ENCODE data around the gene TKTL2.
"Not testable (repeated sequence)": the region's sequence is repeated elsewhere in the genome, so short reads cannot be mapped to it uniquely, and the experiment has no call there.

TKTL2 gene

GRCh38 chr4:163448540-163449203 is 24.9 kb downstream of the TKTL2 start:
- no peaks in the 10 kb centered on the region for H3K27me3 ChIP-seq (replicated peaks in 2 of 5; ENCODE audit: control insufficient read depth in 4 of 5, insufficient read depth in 5 of 5, low read length in 4 of 5)
- CTCF ChIA-PET = no interaction called here
- no peak overlapping the region for H3K4me3 ChIP-seq (ENCODE audit: control insufficient read depth in 1 of 7, extremely low read depth in 1 of 7, insufficient read depth in 4 of 7, low read depth in 2 of 7, low read length in 6 of 7)
- H3K9me3 ChIP-seq (ENCODE audit: control extremely low read depth in 1 of 5, control insufficient read depth in 4 of 5, insufficient read depth in 2 of 5, low read depth in 1 of 5, low read length in 4 of 5) = no peaks in the 10 kb centered on the region
- no peaks in the 10 kb centered on the region for H3K36me3 ChIP-seq (ENCODE audit: control insufficient read depth in 4 of 4, insufficient read depth in 4 of 4, low read length in 3 of 4)
- 65% methylated on average over 3 of the region's 6 CpGs for WGBS (ENCODE audit: insufficient coverage)
- H3K27ac ChIP-seq (ENCODE audit: insufficient read depth in 1 of 2, low read depth in 1 of 2, low read length in 2 of 2, poor library complexity in 1 of 2, severe bottlenecking in 2 of 2) = no peak overlapping the region
- POLR2A ChIA-PET = no interaction called here
- no peaks in the 10 kb centered on the region for H3K4me1 ChIP-seq (ENCODE audit: control extremely low read depth in 1 of 4, control insufficient read depth in 4 of 4, insufficient read depth in 4 of 4, low read length in 3 of 4)
- no peak for DNase-seq

GRCh38 chr4:163447481-163447880 is 26.1 kb downstream of the TKTL2 start:
- Histone ChIP-seq H3K4me1 (ENCODE audit: control extremely low read depth in 1 of 4, control insufficient read depth in 4 of 4, insufficient read depth in 4 of 4, low read length in 3 of 4) (no peaks in the 10 kb centered on the region), H3K27ac (ENCODE audit: insufficient read depth in 1 of 2, low read depth in 1 of 2, low read length in 2 of 2, poor library complexity in 1 of 2, severe bottlenecking in 2 of 2) (no peak overlapping the region), H3K36me3 (ENCODE audit: control insufficient read depth in 4 of 4, insufficient read depth in 4 of 4, low read length in 3 of 4) (no peaks in the 10 kb centered on the region), H3K4me3 (ENCODE audit: control insufficient read depth in 1 of 7, extremely low read depth in 1 of 7, insufficient read depth in 4 of 7, low read depth in 2 of 7, low read length in 6 of 7) (no peak overlapping the region), H3K27me3 (replicated peaks in 2 of 5; ENCODE audit: control insufficient read depth in 4 of 5, insufficient read depth in 5 of 5, low read length in 4 of 5) (no peaks in the 10 kb centered on the region), H3K9me3 (ENCODE audit: control extremely low read depth in 1 of 5, control insufficient read depth in 4 of 5, insufficient read depth in 2 of 5, low read depth in 1 of 5, low read length in 4 of 5) (no peaks in the 10 kb centered on the region)
- no CpG with 5 or more reads among the region's 1 CpG for WGBS (ENCODE audit: insufficient coverage)
- CTCF ChIA-PET = no interaction called here
- no peak for DNase-seq
- POLR2A ChIA-PET = no interaction called here

GRCh38 chr4:163447023-163447422 is 26.5 kb downstream of the TKTL2 start:
- H3K9me3 ChIP-seq (ENCODE audit: control extremely low read depth in 1 of 5, control insufficient read depth in 4 of 5, insufficient read depth in 2 of 5, low read depth in 1 of 5, low read length in 4 of 5); H3K36me3 ChIP-seq (ENCODE audit: control insufficient read depth in 4 of 4, insufficient read depth in 4 of 4, low read length in 3 of 4); POLR2A ChIA-PET; H3K4me1 ChIP-seq (ENCODE audit: control extremely low read depth in 1 of 4, control insufficient read depth in 4 of 4, insufficient read depth in 4 of 4, low read length in 3 of 4); DNase-seq; H3K27me3 ChIP-seq (replicated peaks in 2 of 5; ENCODE audit: control insufficient read depth in 4 of 5, insufficient read depth in 5 of 5, low read length in 4 of 5); CTCF ChIA-PET; H3K4me3 ChIP-seq (ENCODE audit: control insufficient read depth in 1 of 7, extremely low read depth in 1 of 7, insufficient read depth in 4 of 7, low read depth in 2 of 7, low read length in 6 of 7); H3K27ac ChIP-seq (ENCODE audit: insufficient read depth in 1 of 2, low read depth in 1 of 2, low read length in 2 of 2, poor library complexity in 1 of 2, severe bottlenecking in 2 of 2): not testable (repeated sequence)
- 96% methylated on average over 5 of the region's 12 CpGs for WGBS (ENCODE audit: insufficient coverage)

GRCh38 chr4:163440040-163440439 is 33.5 kb downstream of the TKTL2 start:
- H3K4me3 ChIP-seq (ENCODE audit: control insufficient read depth in 1 of 7, extremely low read depth in 1 of 7, insufficient read depth in 4 of 7, low read depth in 2 of 7, low read length in 6 of 7) = no peak overlapping the region
- POLR2A ChIA-PET = interaction anchor here (0.6 kb wide), 1 partner anchor 698 kb away, joined by 3 read pairs; no protein-coding TSS in a partner anchor
- CTCF ChIA-PET = interaction anchor here (1.1 to 1.3 kb wide), 2 partner anchors 17 to 115 kb away, joined by 3 to 4 read pairs; no protein-coding TSS in a partner anchor

More at GRCh38 chr4:163440040-163440439, 33.5 kb downstream of the TKTL2 start:
- WGBS (ENCODE audit: insufficient coverage) = 100% methylated on average over 2 of the region's 2 CpGs
- Histone ChIP-seq H3K36me3 (ENCODE audit: control insufficient read depth in 4 of 4, insufficient read depth in 4 of 4, low read length in 3 of 4) (no peaks in the 10 kb centered on the region), H3K4me1 (ENCODE audit: control extremely low read depth in 1 of 4, control insufficient read depth in 4 of 4, insufficient read depth in 4 of 4, low read length in 3 of 4) (no peaks in the 10 kb centered on the region), H3K27ac (ENCODE audit: insufficient read depth in 1 of 2, low read depth in 1 of 2, low read length in 2 of 2, poor library complexity in 1 of 2, severe bottlenecking in 2 of 2) (no peak overlapping the region), H3K9me3 (ENCODE audit: control extremely low read depth in 1 of 5, control insufficient read depth in 4 of 5, insufficient read depth in 2 of 5, low read depth in 1 of 5, low read length in 4 of 5) (no peaks in the 10 kb centered on the region), H3K27me3 (replicated peaks in 2 of 5; ENCODE audit: control insufficient read depth in 4 of 5, insufficient read depth in 5 of 5, low read length in 4 of 5) (peaks cover 0 to 2% (median 0%) of the 10 kb centered on the region in 5 experiments)
- DNase-seq = no peak
